Right lobe of liver (tissue), 6 donors: ENCODE results near the gene KAT6B. TPM values are rescaled to one million over a fixed set of nuclear protein-coding genes. Genes with fewer than 3 reads are reported as not detected.
"Not testable (repeated sequence)": the region's sequence is repeated elsewhere in the genome, so short reads cannot be mapped to it uniquely, and the experiment has no call there.

Experiments used
- ATAC-seq, 4 donors: fragments of 200-7000 bp; cut with Tn5 transposase; one replicate each; pipeline ENCODE4 v1.9.1; 2020; ENCODE audit warnings: mild to moderate bottlenecking in 4 of 4, moderate library complexity in 4 of 4
- DNase-seq, 3 donors: peaks; one replicate each; pipeline ENCODE4 v3.0.0-alpha.2; 2020
- H3K27ac ChIP-seq, 3 donors: fragments of 200-600 bp; one replicate each; pipeline ENCODE4 v1.8.0; 2022
- H3K27me3 ChIP-seq, 2 donors: fragments of 200-600 bp; one replicate each; pipeline ENCODE4 v1.8.0; 2022
- H3K36me3 ChIP-seq, 4 donors: fragments of 200-600 bp; sonication (generic) in 1 of 4; one replicate each; pipeline versions ENCODE4 v1.5.1 to v1.8.0; 2017 to 2022; ENCODE audit warnings: control low read depth in 1 of 4
- H3K4me1 ChIP-seq, 4 donors: fragments of 200-600 bp; sonication (generic) in 1 of 4; one replicate each; pipeline versions ENCODE4 v1.5.1 to v1.8.0; 2017 to 2022; ENCODE audit warnings: control low read depth in 1 of 4
- H3K4me3 ChIP-seq, 3 donors: fragments of 200-600 bp; one replicate each; pipeline ENCODE4 v1.8.0; 2022
- H3K9me3 ChIP-seq, 4 donors: fragments of 200-600 bp; sonication (generic) in 1 of 4; one replicate each; pipeline versions ENCODE4 v1.5.1 to v1.8.0; 2017 to 2022; ENCODE audit warnings: control low read depth in 1 of 4
- POLR2A ChIP-seq: fragments of 450-650 bp; IDR thresholded peaks from one replicate; pipeline ENCODE4 v1.6.1; 2017; ENCODE audit warnings: antibody characterized with exemption, mild to moderate bottlenecking
- WGBS: methylation state at CpG from one replicate; pipeline ENCODE4 v1.1.6; 2018; ENCODE audit warnings: low coverage, low lambda C conversion rate; ENCODE audit not compliant: insufficient coverage; ENCODE audit errors: missing lambda C conversion rate; 5-methylcytosine and 5-hydroxymethylcytosine counted together
- intact Hi-C, 2 donors: fragments of 100-400 bp; cut with DNase I; formaldehyde crosslinking; loops; one replicate each; pipeline versions ENCODE4 v1.11.2 to v1.14.1; 2022
- total RNA-seq, 6 experiments: library from RNA; depleted of rRNA in 2 of 6; stranded (reverse); fragments of >200 nt in 2 of 6; fragmentation: NEBNext Ultra II Directional in 3 of 6; extraction: Animal tissue kit (Norgen Biotek cat#: 25700) in 3 of 6; gene quantifications; one replicate each; pipeline versions ENCODE4 v1.1.0 to v1.2.4, GENCODE V29; 2016 to 2023
- TF ChIP-seq, protein P1 (sequence below), 4 donors: fragments of 200-600 bp in 3 of 4; fragments of 450-650 bp in 1 of 4; IDR thresholded peaks; one replicate each; pipeline versions ENCODE4 v1.5.1 to v1.8.0; 2016 to 2022; ENCODE audit warnings: antibody characterized with exemption in 4 of 4, mild to moderate bottlenecking in 2 of 4
- donor health status: DM: no; HTN: yes; CAD: no.
- donor health status: DM: no; HTN: no; CAD: no.
- donor health status: DM: no; HTN: no; CAD: no.
- donor health status: DM: no; HTN: yes; CAD: no.
- donor health status: DM: no; HTN: yes; CAD: no.

KAT6B gene
- total RNA-seq, 6 experiments from 2014 or later = 9.2 to 17.1 (median 10.3) TPM

DNA sequence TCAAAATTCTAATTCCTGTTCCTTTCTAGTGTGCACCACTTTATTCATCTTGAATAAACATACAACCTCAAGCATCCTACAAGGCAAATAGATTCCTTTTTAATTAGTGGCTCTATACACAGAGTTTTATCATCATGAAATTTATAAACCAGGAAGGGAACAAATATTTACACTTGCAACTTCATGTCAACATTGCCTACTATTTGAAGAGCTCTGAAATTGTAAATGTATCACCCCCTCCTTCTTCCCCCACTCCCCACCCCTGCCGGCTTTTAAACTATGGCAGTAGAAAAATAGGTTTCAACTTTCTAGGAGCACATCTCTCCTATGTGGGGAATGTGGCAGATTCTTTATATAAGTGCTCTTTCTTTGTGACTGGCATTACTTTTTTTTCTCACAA is 49.6 kb downstream of the KAT6B start:
- DNase-seq (no peak), ATAC-seq (peak; percentile 52 to 85 (median 64))
- no peaks in the 10 kb centered on the region for H3K9me3 ChIP-seq
- TF ChIP-seq, protein P1, sequence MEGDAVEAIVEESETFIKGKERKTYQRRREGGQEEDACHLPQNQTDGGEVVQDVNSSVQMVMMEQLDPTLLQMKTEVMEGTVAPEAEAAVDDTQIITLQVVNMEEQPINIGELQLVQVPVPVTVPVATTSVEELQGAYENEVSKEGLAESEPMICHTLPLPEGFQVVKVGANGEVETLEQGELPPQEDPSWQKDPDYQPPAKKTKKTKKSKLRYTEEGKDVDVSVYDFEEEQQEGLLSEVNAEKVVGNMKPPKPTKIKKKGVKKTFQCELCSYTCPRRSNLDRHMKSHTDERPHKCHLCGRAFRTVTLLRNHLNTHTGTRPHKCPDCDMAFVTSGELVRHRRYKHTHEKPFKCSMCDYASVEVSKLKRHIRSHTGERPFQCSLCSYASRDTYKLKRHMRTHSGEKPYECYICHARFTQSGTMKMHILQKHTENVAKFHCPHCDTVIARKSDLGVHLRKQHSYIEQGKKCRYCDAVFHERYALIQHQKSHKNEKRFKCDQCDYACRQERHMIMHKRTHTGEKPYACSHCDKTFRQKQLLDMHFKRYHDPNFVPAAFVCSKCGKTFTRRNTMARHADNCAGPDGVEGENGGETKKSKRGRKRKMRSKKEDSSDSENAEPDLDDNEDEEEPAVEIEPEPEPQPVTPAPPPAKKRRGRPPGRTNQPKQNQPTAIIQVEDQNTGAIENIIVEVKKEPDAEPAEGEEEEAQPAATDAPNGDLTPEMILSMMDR (IDR thresholded peaks at IDR 0.05) = no peak
- TF ChIP-seq POLR2A = no peak
- H3K27ac ChIP-seq = no peak overlapping the region
- no peak overlapping the region for H3K4me3 ChIP-seq
- H3K4me1 ChIP-seq = peaks cover 0 to 11% (median 2%) of the 10 kb centered on the region in 4 donors
- H3K36me3 ChIP-seq = no peaks in the 10 kb centered on the region
- 12% methylated on average over 1 of the region's 1 CpG for WGBS
- intact Hi-C loops = no loop called here
- no peaks in the 10 kb centered on the region for H3K27me3 ChIP-seq

DNA sequence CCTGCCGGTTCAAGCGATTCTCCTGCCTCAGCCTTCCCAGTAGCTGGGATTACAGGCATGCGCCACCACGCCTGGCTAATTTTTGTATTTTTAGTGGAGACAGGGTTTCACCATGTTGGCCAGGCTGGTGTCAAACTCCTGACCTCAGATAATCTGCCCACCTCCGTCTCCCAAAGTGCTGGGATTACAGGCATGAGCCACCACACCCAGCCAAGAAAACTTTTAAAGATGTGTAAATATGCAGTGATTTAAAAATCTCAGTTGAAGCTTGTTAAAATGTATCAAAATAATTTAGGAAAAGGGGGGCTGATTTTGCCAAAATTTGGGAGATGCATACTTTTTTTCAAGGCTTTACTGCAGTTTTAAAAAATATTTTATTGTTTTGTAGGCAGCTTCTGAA is 50.7 kb downstream of the KAT6B start:
- intact Hi-C loops, DNase-seq, ATAC-seq, H3K27me3 ChIP-seq, H3K36me3 ChIP-seq, H3K27ac ChIP-seq, H3K9me3 ChIP-seq, H3K4me3 ChIP-seq: not testable (repeated sequence)
- H3K4me1 ChIP-seq = peaks cover 0 to 19% (median 7%) of the 10 kb centered on the region in 4 donors
- WGBS = 97% methylated on average over 5 of the region's 5 CpGs

DNA sequence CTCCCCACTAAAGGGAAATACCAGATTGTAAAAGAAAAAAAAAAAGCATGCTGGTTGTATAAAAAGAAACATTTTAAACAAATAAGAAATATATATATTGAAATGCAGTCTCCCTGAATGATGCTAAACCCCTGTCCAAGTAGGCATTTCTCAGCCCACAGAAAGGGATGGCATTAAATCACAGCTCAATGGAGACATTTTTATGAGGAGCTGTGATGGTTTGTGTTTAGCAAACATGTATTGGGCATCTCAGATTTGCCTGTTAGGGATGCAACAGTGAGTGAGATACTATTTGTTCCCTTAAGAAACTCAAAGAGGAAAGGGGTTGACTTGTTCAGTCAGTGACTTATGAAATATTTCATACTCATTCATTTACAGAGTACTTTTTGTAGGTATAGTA is 51.5 kb downstream of the KAT6B start:
- Histone ChIP-seq H3K27ac (no peak overlapping the region), H3K4me1 (peaks cover 0 to 24% (median 8%) of the 10 kb centered on the region in 4 donors), H3K36me3 (no peaks in the 10 kb centered on the region), H3K4me3 (no peak overlapping the region), H3K9me3 (no peaks in the 10 kb centered on the region), H3K27me3 (no peaks in the 10 kb centered on the region)
- ATAC-seq (no peak), DNase-seq (no peak)
- TF ChIP-seq, protein P1 (IDR thresholded peaks at IDR 0.05) = no peak
- no peak for TF ChIP-seq POLR2A
- intact Hi-C loops = no loop called here

DNA sequence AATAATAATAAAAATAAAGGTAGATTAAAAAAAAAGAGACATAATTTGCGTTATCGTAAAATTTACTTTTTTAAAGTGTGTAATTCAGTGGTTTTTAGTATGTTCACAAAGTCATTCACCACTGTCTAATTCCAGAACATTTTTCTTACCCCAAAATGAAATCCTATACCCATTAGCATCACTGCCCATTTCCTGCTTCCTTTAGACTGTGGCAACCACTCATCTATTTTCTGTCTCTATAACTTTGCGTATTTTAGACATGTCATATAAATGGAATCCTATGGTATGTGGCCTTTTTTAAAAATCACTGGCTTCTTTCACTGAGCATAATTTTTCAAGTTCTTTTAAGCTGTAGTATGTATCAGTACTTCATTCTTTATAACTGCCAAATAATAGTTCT is 53.6 kb downstream of the KAT6B start:
- intact Hi-C loops = no loop called here
- H3K4me3 ChIP-seq = no peak overlapping the region
- WGBS = 100% methylated on average over 3 of the region's 3 CpGs

DNA sequence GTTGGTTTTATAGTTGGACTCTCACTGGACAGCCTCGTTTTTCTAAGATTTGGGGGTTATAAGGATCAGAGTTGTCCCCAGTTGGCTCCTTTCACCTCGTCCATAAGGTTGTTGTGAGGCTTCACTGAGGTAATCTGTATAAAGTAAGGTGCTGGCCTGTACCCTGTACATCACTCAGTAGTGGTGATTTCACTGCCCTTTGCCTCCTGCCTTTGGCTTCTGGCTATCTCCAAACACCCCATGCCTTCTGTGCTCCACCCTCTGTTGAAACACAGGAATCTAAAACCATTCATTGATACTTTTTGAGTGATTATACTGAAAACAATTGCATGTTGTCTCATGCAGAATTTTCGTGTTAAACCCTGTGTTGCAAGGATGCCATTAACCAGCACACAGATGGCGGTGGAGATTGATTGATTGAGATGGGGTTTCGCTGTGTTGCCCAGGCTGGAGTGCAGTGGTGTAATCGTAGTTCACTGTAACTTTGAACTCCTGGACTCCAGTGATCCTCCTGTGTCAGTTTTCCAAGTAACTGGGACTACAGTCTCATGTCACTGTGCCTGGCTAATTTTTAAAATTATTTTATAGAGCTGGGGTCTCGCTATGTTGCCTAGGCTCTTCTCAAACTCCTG is 55.0 kb downstream of the KAT6B start:
- Histone ChIP-seq H3K9me3 (no peaks in the 10 kb centered on the region), H3K27ac (no peak overlapping the region), H3K4me1 (peaks cover 0 to 13% (median 6%) of the 10 kb centered on the region in 4 donors), H3K4me3 (no peak overlapping the region), H3K36me3 (no peaks in the 10 kb centered on the region), H3K27me3 (no peaks in the 10 kb centered on the region)
- ATAC-seq (peak; percentile 42 to 80 (median 62)), DNase-seq (no peak)
- intact Hi-C loops = no loop called here
- TF ChIP-seq POLR2A = no peak
- TF ChIP-seq, protein P1 (IDR thresholded peaks at IDR 0.05) = no peak
- WGBS = 42% methylated on average over 4 of the region's 7 CpGs

More for the DNA sequence above, 53.6 kb downstream of the KAT6B start:
- Histone ChIP-seq H3K36me3 (no peaks in the 10 kb centered on the region), H3K9me3 (no peaks in the 10 kb centered on the region), H3K4me1 (peaks cover 0 to 24% (median 8%) of the 10 kb centered on the region in 4 donors), H3K27me3 (no peaks in the 10 kb centered on the region), H3K27ac (no peak overlapping the region)
- no peak for TF ChIP-seq POLR2A
- TF ChIP-seq, protein P1 (IDR thresholded peaks at IDR 0.05) = no peak
- no peak for ATAC-seq
- DNase-seq = no peak
